NK-92 treated with Interleukin-12 subunit alpha and Interleukin-12 subunit beta, amount 100 ng/mL, for 24 hours (cell line): Measurements from ENCODE around the gene GRN.
"Not testable (repeated sequence)": the region's sequence is repeated elsewhere in the genome, so short reads cannot be mapped to it uniquely, and the experiment has no call there.

Experiments used
- DNase-seq: peaks from one replicate; lab custom pipeline; 2025; lab: John Stamatoyannopoulos, UW

GRN gene

DNA sequence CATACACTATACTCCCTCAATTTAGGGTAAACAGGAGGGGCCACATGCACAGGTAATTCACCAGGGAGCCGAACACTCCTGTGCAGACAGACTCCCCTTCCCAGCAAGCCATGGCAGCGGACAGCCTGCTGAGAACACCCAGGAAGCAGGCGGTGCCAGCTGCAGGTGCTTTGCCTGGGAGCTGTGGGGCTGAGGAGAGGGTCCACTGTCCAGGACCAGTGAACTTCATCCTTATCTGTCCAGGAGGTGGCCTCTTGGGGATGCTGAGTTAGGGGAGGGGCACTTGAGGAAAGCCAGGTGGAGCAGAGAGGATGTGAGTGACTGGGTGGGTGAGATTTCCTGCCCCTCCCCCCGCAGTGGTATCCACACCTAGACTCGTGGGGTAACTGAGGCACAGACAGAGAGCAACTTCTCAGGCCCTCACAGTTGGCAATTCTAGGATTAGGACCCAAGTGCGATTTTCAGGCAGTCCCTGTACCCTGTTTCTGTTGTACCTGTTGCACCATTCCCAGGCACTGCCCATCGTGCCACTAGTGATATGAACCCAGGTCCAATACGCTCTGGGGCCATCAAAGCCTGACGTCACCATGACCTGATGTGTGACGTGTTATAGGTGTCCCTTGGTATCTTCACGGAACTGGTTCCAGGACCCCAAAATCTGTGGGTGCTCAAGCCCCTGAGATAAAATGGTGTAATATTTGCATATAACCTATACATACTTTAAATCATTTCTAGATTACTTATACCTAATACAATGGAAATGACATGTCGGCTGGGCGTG, 1.2 kb downstream of the GRN start:
- no peak for DNase-seq

- DNase-seq: not testable (repeated sequence)
Measured at GRCh38 chr17:44347206-44348055, 2.3 kb downstream of the GRN start.

GRCh38 chr17:44348234-44348987, 3.3 kb downstream of the GRN start:
- DNase-seq: peak; percentile 34

- DNase-seq: no peak
Measured at GRCh38 chr17:44348988-44349364, 3.9 kb downstream of the GRN start.

DNA sequence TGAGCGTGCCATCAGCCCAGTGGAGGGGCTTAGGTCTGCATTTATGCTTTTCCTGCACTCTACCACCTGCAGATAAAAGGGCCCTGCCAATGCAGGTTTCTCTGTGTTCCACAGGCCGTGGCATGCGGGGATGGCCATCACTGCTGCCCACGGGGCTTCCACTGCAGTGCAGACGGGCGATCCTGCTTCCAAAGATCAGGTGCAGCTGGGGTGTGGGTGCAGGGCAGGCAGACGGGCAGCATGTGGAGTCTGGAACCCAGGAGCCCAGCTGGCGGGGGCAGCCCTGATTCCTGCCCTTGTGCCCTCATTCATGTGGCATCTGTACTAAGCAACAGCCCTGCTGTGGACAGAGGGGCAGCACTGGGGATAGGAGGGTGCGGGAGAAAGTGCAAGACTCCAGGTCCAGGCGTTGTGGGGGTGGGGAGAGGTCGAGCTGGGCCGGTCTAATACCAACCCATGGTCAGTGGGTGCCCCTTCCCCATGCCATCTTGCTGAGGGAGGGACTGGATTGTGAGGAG, 4.5 kb downstream of the GRN start:
- DNase-seq: no peak

DNA sequence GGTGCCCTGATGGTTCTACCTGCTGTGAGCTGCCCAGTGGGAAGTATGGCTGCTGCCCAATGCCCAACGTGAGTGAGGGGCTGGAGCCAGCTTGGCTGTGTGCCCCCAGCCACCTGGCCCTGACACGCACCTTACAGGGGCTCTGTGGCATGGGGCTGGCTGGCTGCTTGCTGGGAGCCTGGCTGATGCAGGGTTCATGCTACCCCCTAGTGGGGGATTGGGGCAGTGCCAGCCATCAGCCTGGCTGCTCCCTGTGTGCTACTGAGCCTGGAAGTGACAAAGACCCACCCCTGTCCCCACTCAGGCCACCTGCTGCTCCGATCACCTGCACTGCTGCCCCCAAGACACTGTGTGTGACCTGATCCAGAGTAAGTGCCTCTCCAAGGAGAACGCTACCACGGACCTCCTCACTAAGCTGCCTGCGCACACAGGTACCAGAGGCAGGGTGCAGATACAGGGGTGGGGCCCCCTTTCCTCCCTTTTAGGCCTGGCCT, 5.7 kb downstream of the GRN start:
- DNase-seq: peak; percentile 42

GRCh38 chr17:44351464-44351863, 6.4 kb downstream of the GRN start:
- DNase-seq: no peak

DNA sequence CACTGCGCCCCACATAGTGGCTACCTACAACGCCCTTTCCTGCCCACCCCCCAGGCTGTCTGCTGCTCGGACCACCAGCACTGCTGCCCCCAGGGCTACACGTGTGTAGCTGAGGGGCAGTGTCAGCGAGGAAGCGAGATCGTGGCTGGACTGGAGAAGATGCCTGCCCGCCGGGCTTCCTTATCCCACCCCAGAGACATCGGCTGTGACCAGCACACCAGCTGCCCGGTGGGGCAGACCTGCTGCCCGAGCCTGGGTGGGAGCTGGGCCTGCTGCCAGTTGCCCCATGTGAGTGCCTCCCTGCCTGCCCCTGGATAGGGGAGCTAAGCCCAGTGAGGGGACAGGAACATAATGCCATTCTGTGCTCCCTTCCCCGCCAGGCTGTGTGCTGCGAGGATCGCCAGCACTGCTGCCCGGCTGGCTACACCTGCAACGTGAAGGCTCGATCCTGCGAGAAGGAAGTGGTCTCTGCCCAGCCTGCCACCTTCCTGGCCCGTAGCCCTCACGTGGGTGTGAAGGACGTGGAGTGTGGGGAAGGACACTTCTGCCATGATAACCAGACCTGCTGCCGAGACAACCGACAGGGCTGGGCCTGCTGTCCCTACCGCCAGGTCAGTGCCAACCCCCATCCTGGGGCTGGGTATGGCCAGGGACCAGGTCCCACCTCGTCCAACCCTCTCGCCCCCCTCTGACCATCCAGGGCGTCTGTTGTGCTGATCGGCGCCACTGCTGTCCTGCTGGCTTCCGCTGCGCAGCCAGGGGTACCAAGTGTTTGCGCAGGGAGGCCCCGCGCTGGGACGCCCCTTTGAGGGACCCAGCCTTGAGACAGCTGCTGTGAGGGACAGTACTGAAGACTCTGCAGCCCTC, 7.1 kb downstream of the GRN start:
- no peak for DNase-seq

DNA sequence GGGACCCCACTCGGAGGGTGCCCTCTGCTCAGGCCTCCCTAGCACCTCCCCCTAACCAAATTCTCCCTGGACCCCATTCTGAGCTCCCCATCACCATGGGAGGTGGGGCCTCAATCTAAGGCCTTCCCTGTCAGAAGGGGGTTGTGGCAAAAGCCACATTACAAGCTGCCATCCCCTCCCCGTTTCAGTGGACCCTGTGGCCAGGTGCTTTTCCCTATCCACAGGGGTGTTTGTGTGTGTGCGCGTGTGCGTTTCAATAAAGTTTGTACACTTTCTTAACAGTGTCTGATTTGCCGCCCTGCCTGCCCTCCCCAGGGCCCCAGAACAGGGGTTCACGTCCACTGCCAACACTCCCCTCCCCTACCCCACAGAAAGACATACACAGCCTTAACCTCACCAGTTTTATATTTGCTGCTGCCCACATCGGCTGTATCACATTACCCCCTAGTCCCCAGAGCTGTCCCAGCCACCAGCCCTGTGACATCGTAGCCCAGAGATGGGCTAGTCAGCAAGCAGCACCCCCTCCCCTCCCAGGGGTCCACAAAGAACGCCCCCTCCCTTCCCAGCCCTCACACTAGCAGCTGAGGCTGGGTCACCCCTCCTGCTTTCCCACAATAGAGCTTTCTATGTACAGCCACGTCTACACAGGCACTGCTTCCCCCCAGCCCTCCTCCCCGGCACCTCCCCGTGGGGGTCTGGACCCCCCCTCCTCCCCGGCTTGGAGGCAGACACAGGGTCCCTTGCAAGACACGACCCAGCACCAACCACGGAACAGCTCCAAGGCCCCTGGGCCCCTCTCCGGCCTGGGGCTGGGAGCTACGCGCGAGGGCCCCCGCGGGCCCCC, 7.9 kb downstream of the GRN start:
- DNase-seq: no peak

DNA sequence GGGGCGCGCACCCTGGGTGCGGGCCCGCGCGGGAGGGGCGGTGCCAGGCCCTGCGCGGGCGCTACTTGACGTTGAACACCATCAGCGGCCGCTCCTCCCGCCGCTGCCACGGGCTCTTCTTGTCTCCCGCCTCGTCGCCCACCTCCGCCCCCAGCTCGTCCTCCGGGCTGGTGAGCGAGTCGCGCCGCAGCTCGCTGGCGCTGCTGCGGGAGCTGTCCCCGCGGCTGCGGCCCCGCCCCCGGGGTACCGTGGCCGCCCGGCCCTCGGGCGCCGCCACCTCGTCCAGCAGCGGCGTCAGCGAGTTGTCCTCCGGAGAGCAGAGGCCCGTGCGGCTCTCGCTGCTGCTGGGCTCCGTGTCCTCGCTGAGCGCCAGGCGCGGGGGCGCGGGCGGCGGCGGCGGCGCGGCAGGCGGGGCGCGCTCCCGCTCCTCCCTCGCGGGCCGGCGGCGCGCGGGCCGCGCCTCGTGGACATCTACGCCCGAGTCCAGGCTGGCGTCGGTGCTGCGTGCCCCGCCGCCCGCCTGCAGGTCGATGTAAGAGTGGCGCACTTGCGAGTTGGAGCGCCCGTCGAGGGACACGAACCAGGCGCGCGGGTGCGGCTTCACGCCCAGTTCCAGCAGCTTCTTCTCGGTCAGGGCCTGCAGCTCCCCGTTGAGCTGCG, 8.7 kb downstream of the GRN start:
- no peak for DNase-seq

- DNase-seq: no peak
Measured at GRCh38 chr17:44354582-44355561, 9.8 kb downstream of the GRN start.

DNA sequence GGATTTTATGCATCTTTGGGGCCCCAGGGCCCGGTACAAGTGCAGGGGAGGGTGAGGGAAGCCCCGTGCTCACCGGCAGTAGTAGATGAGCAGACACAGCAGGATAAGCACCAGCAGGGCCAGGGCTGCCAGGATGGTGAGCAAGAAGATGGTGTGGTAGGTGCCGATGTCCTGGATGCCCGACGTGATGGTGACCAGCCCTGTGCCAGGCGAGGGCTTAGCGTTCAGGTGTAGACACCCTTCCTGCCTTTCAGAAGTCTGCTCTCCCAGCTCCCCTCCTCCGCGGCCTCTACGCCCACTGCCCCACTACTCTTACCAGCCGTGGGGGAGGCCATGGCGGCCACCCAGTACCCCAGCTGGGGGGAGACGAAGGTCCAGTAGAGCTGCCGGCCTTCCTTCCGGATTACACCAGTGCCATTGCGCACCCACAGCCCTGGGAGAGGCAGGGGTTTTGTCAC, 10.6 kb downstream of the GRN start:
- no peak for DNase-seq

DNA sequence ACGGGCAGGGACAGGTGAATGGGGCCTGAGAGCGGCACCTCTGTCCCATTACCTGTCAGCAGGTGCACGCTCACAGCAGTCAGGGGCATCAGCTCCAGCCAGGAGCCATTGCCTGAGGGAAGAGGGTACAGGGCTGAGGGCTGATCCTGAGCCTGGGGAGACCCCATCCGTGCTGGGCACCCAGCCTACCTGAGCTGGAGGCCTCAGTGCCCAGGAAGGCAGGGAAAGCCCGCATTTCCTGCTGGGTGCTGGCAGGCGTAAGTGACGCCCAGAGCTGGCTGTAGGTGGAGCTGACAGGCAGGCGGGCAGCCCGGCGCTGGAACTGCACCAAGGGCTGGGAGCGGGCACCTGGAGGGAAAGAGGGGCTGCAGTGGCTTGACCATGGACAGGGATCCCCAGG, 11.1 kb downstream of the GRN start:
- DNase-seq: no peak

GRCh38 chr17:44358066-44358465, 13.0 kb downstream of the GRN start:
- DNase-seq: no peak

DNA sequence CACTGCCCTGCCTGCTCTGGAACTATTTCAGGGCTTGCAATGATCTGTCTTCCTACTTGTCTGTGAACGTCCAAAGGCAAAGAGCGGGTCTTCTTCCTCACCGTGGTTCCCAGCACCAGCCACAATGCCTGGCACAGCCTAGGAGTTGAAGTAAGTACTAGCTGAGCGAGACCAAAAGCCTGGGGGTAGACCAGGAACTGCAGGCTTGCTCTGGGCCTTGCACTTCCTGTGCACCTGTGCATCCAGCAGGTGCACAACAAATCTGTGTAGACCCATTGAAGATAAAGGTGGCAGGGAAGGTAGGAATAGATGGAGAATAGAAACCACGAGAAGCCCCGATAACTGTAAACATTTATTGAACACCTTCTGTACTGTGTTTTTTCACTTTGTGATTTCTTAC, 13.9 kb downstream of the GRN start:
- no peak for DNase-seq

DNA sequence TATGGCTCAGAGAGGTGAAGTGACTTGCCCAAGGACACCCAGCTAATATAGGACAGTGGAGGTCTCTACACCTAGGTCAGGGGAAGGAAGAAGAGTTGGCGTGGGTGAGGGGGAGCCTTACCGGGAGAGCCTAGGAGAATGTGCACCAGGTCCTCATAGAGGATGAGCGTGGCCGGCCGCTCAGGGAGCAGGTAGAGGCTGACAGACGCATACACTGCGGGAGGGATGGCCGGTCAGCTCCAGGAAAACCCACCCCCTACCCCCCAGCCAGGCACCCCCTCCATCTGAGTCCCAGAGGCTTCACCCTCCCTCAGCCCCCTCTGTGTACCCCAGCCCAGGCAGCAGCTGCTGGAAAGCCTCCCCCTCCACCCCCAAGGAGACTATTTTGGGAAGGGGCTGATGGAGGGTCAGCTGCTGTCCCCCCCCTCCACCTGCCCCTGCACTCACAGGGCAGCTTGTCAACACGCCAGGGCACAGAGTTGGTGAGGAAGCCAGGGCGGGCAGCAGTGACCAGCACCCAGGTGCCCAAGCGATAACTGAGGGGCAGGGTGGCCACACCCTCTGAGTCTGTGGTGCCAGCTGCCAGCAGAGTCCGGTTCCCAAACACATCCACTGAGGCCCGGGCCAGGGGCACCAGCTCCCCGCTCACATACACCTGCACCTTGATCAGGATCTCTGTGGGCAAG, 14.5 kb downstream of the GRN start:
- DNase-seq: no peak

DNA sequence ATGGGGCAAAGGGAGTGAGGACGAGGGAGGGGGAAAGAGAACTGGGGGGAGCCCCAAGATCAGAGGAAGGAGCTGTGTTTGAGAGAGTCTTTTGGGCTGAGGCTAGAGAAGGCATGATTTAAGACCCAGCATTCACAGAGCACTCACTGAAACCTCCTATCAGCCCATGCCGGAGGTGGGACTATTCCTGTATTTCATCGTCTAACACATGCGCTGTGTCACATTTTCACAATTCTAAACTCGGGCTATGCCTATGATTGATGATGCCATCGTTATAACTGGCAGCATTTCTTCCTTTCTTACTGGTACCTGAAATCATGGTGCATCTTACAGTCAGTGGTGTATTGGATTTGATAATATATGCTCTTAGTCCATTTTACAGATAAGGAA, 15.0 kb downstream of the GRN start:
- DNase-seq: no peak

DNA sequence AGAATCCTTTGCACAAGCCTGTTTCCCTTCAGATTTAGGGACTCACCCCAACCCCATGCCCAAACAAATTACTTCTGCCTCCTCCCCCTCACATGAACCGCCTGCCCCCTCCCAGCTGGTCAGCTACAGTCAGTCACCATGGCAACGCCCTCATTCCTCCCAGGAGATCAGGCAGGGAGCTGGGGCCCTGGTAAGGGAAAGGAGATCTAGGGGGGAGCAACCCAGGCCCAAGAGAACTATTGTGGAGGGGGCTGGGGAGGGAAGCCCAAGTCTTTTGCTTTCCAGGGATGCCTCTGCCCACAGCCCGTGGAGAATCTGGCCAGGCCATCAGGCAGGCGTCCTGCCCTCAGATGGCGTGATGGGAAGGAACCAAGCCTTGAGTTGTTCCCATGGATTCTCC, 15.7 kb downstream of the GRN start:
- DNase-seq: no peak
